ENCODE results near the gene SLC49A4. TPM values are rescaled to one million over a fixed set of nuclear protein-coding genes. Genes with fewer than 3 reads are reported as not detected.

Gene SLC49A4
- polyA plus RNA-seq, 2 of the 4 experiments (the other 2 are of a cell fraction) = 11.1 to 16.2 TPM

GRCh38 chr3:122843604-122844003 is 48.7 kb downstream of the SLC49A4 start:
- ATAC-seq (no peak), DNase-seq (ENCODE audit: low read depth in 1 of 2, low spot score in 1 of 2) (no peak), FAIRE-seq (no peak)
- WGBS (ENCODE audit: missing lambda C conversion rate) = 87% methylated on average over 3 of the region's 3 CpGs
- Histone ChIP-seq H3K4me3 (no peak overlapping the region), H3K9me3 (no peaks in the 10 kb centered on the region), H3K27ac (no peak overlapping the region), H3K4me1 (no peaks in the 10 kb centered on the region), H3K4me2 (no peak overlapping the region)
- CTCF ChIA-PET = interaction anchor here (1.0 to 1.7 kb wide), 2 partner anchors 11 to 548 kb away, joined by 3 to 5 read pairs; no protein-coding TSS in a partner anchor
- POLR2A ChIA-PET = no interaction called here
- TF ChIP-seq TFCP2L1 (CRISPR knock-in tag; IDR thresholded peaks at IDR 0.05) (no peak), SMC3 (IDR thresholded peaks at IDR 0.05) (no peak), SREBF2 (IDR thresholded peaks at IDR 0.05) (no peak), USF2 (IDR thresholded peaks at IDR 0.05) (no peak), RFX5 (IDR thresholded peaks at IDR 0.05) (no peak), JUN (IDR thresholded peaks at IDR 0.05) (no peak), KDM5A (IDR thresholded peaks at IDR 0.05) (no peak)

GRCh38 chr3:122857019-122857418 is 62.1 kb downstream of the SLC49A4 start:
- H3K4me3 ChIP-seq = no peak overlapping the region
- TF ChIP-seq HES2 (IDR thresholded peaks at IDR 0.05) (no peak), RFX5 (IDR thresholded peaks at IDR 0.05) (no peak), FOSB (CRISPR knock-in tag; IDR thresholded peaks at IDR 0.05) (no peak), GATA3 (IDR thresholded peaks at IDR 0.05; ENCODE audit: borderline replicate concordance) (no peak), KDM5A (IDR thresholded peaks at IDR 0.05) (no peak), E2F6 (IDR thresholded peaks at IDR 0.05; ENCODE audit: borderline replicate concordance, low read depth) (no peak), MAFK (IDR thresholded peaks at IDR 0.05; ENCODE audit: partially characterized antibody) (no peak), NFE2L2 (conservative IDR thresholded peaks at IDR 0.05; ENCODE audit: low read length) (no peak), JUN (IDR thresholded peaks at IDR 0.05) (no peak), HDAC2 (IDR thresholded peaks at IDR 0.05) (no peak)
- POLR2A ChIA-PET = no interaction called here
- H3K4me1 ChIP-seq = no peaks in the 10 kb centered on the region
- no peaks in the 10 kb centered on the region for H3K9me3 ChIP-seq
- CTCF ChIA-PET = interaction anchor here (0.7 to 1.2 kb wide), 2 partner anchors 73 to 171 kb away, joined by 3 to 4 read pairs; partner anchors contain the start of gene SEMA5B
- 21% methylated on average over 1 of the region's 1 CpG for WGBS (ENCODE audit: missing lambda C conversion rate)
- H3K4me2 ChIP-seq = no peak overlapping the region
- ATAC-seq (no peak), DNase-seq (ENCODE audit: low read depth in 1 of 2, low spot score in 1 of 2) (no peak), FAIRE-seq (no peak)
- H3K27ac ChIP-seq = no peak overlapping the region

GRCh38 chr3:122858373-122858772 is 63.5 kb downstream of the SLC49A4 start:
- Histone ChIP-seq H3K9me3 (no peaks in the 10 kb centered on the region), H3K4me2 (no peak overlapping the region), H3K27ac (no peak overlapping the region), H3K4me3 (no peak overlapping the region), H3K4me1 (no peaks in the 10 kb centered on the region)
- DNase-seq (ENCODE audit: low read depth in 1 of 2, low spot score in 1 of 2) (peak in 1 of 2 experiments; percentile 40), ATAC-seq (no peak), FAIRE-seq (peak; percentile 77)
- TF ChIP-seq CBX2 (IDR thresholded peaks at IDR 0.05; ENCODE audit: borderline replicate concordance, low read depth) = no peak
- no peak for TF ChIP-seq ESRRA (IDR thresholded peaks at IDR 0.05; ENCODE audit: borderline replicate concordance, low read length)
- TF ChIP-seq ZFP36 (IDR thresholded peaks at IDR 0.05; ENCODE audit: borderline replicate concordance, partially characterized antibody) = no peak
- TF ChIP-seq FOSB (CRISPR knock-in tag; IDR thresholded peaks at IDR 0.05) = no peak
- TF ChIP-seq CTCF (IDR thresholded peaks at IDR 0.05) = peak; percentile 58
- TF ChIP-seq JUNB (IDR thresholded peaks at IDR 0.05) = no peak
- no peak for TF ChIP-seq HDAC2 (IDR thresholded peaks at IDR 0.05)
- TF ChIP-seq SMC3 (IDR thresholded peaks at IDR 0.05) = peak; percentile 41; the same call in 2 of the 3 replicates
- peak; percentile 40 to 53; a peak in 2 of 5 replicates for TF ChIP-seq RAD21 (conservative IDR thresholded peaks at IDR 0.05 in 1 of 2, IDR thresholded peaks at IDR 0.05 in 1 of 2)
- no peak for TF ChIP-seq CHD4 (IDR thresholded peaks at IDR 0.05; ENCODE audit: borderline replicate concordance)
- TF ChIP-seq NR3C1 (IDR thresholded peaks at IDR 0.05) = no peak
- CTCF ChIA-PET = interaction anchor here (1.0 to 1.8 kb wide), 3 partner anchors 15 to 170 kb away, joined by 3 to 5 read pairs (median 4); partner anchors contain the start of gene SEMA5B
- POLR2A ChIA-PET = no interaction called here
- 33% methylated on average over 1 of the region's 1 CpG for WGBS (ENCODE audit: missing lambda C conversion rate)

Data from A549 (cell line).